H1 (cell line): Measurements from ENCODE around the gene GZMM. TPM values are rescaled to one million over a fixed set of nuclear protein-coding genes. Genes with fewer than 3 reads are reported as not detected.

ENCODE experiments used
- CTCF ChIA-PET: fragments of 300-600 bp; sonication (Branson Sonifier 250); formaldehyde crosslinking; loops from one replicate; lab custom pipeline; 2021; ENCODE audit not compliant: partially characterized antibody; lab: Charles Lee
- POLR2A ChIA-PET: fragments of 300-600 bp; sonication (Branson Sonifier 250); formaldehyde crosslinking; loops from one replicate; lab custom pipeline; 2021; ENCODE audit warnings: inconsistent platforms; ENCODE audit not compliant: partially characterized antibody; lab: Charles Lee
- DNase-seq, 2 experiments: peaks; one replicate each; pipeline versions ENCODE4 v3.0.0 to v3.0.0-alpha.2; 2010 to 2022; ENCODE audit warnings: low spot score in 2 of 2, low read depth in 1 of 2, mixed read lengths in 1 of 2
- FAIRE-seq: peaks from 2 replicates; lab custom pipeline; 2011; peaks lifted over from hg19 to GRCh38; lab: Jason Lieb, UNC
- H2AFZ ChIP-seq: 2 replicates; pipeline ENCODE4 v1.8.1; 2012; ENCODE audit warnings: low read length, inconsistent platforms
- H2AK5ac ChIP-seq: 2 replicates; pipeline ENCODE4 v1.6.1; 2013; ENCODE audit warnings: low read depth, low read length
- H2BK120ac ChIP-seq: replicated peaks from 2 replicates; pipeline ENCODE3; 2013; ENCODE audit warnings: low read depth, low read length, inconsistent platforms
- H2BK12ac ChIP-seq: 2 replicates; pipeline ENCODE4 v1.6.1; 2013; ENCODE audit warnings: low read depth, low read length
- H2BK15ac ChIP-seq: 2 replicates; pipeline ENCODE4 v1.6.1; 2013; ENCODE audit warnings: low read length
- H2BK20ac ChIP-seq: 2 replicates; pipeline ENCODE4 v1.6.1; 2013; ENCODE audit warnings: low read length
- H2BK5ac ChIP-seq: 2 replicates; pipeline ENCODE4 v1.6.1; 2013; ENCODE audit warnings: low read depth, low read length
- H3K14ac ChIP-seq: 2 replicates; pipeline ENCODE4 v1.6.1; 2013; ENCODE audit warnings: inconsistent platforms; ENCODE audit not compliant: insufficient read length
- H3K18ac ChIP-seq: 2 replicates; pipeline ENCODE4 v1.6.1; 2013; ENCODE audit warnings: low read length; ENCODE audit errors: extremely low read depth
- H3K23ac ChIP-seq: 2 replicates; pipeline ENCODE4 v1.6.1; 2013; ENCODE audit warnings: inconsistent platforms; ENCODE audit not compliant: insufficient read length
- H3K23me2 ChIP-seq: 2 replicates; pipeline ENCODE4 v1.6.1; 2013; ENCODE audit warnings: low read depth, low read length
- H3K27ac ChIP-seq: 2 replicates; pipeline ENCODE4 v1.6.1; 2011; ENCODE audit warnings: low read depth, low read length, inconsistent platforms
- H3K27me3 ChIP-seq, 4 experiments: replicated peaks in 1 of 4; 1 replicate in 1 of 4; 2 replicates in 3 of 4; pipeline versions ENCODE4 v1.6.1 to v1.8.1; 2011 to 2013; ENCODE audit warnings: low read length in 3 of 4, mild to moderate bottlenecking in 3 of 4, inconsistent platforms in 2 of 4, mixed read lengths in 2 of 4, moderate library complexity in 1 of 4; ENCODE audit not compliant: control insufficient read depth in 3 of 4, insufficient read depth in 3 of 4; ENCODE audit errors: extremely low read depth in 1 of 4
- H3K36me3 ChIP-seq, 4 experiments: 2 replicates each; pipeline versions ENCODE4 v1.6.1 to v1.8.1; 2011 to 2013; ENCODE audit warnings: mild to moderate bottlenecking in 4 of 4, low read length in 3 of 4, moderate library complexity in 2 of 4, control low read depth in 1 of 4, inconsistent platforms in 1 of 4; ENCODE audit not compliant: insufficient read depth in 4 of 4, control insufficient read depth in 2 of 4
- H3K4ac ChIP-seq: replicated peaks from 2 replicates; pipeline ENCODE3; 2013; ENCODE audit warnings: low read length, low read depth, mixed read lengths, inconsistent platforms; ENCODE audit not compliant: insufficient read length
- H3K4me1 ChIP-seq, 4 experiments: replicated peaks in 1 of 4; 1 replicate in 1 of 4; 2 replicates in 3 of 4; pipeline versions ENCODE4 v1.6.1 to v1.8.1; 2011 to 2013; ENCODE audit warnings: low read length in 3 of 4, inconsistent platforms in 2 of 4, mixed read lengths in 1 of 4; ENCODE audit not compliant: insufficient read depth in 4 of 4, control insufficient read depth in 3 of 4
- H3K4me2 ChIP-seq, 2 experiments: 2 replicates each; pipeline versions ENCODE4 v1.6.1 to v1.8.1; 2011 to 2013; ENCODE audit warnings: low read depth in 2 of 2, low read length in 2 of 2, control low read depth in 1 of 2, inconsistent platforms in 1 of 2, mild to moderate bottlenecking in 1 of 2; ENCODE audit not compliant: insufficient read depth in 1 of 2
- H3K4me3 ChIP-seq, 4 experiments: fragments of 200-600, 300-600 bp in 1 of 4; sonication (generic), shearing (Covaris generic), sonication (Bioruptor Twin) in 1 of 4; 2 replicates each; pipeline versions ENCODE4 v1.5.1 to v1.8.1; 2011 to 2016; ENCODE audit warnings: low read length in 4 of 4, low read depth in 3 of 4, control low read depth in 2 of 4, inconsistent platforms in 2 of 4, mild to moderate bottlenecking in 2 of 4, mixed read lengths in 1 of 4, moderate library complexity in 1 of 4; ENCODE audit not compliant: insufficient read depth in 2 of 4; ENCODE audit errors: extremely low read depth in 1 of 4
- H3K56ac ChIP-seq: replicated peaks from 2 replicates; pipeline ENCODE3; 2013; ENCODE audit warnings: low read depth, mild to moderate bottlenecking, mixed read lengths, low read length, inconsistent platforms; ENCODE audit not compliant: insufficient read length
- H3K79me1 ChIP-seq: 2 replicates; pipeline ENCODE4 v1.6.1; 2013; ENCODE audit warnings: low read depth, low read length, control low read depth
- H3K79me2 ChIP-seq, 2 experiments: 2 replicates each; pipeline versions ENCODE4 v1.6.1 to v1.8.1; 2012 to 2013; ENCODE audit warnings: low read length in 2 of 2, mild to moderate bottlenecking in 2 of 2, inconsistent platforms in 1 of 2; ENCODE audit not compliant: insufficient read depth in 2 of 2, control insufficient read depth in 1 of 2
- H3K9ac ChIP-seq, 4 experiments: replicated peaks in 1 of 4; 1 replicate in 1 of 4; 2 replicates in 3 of 4; pipeline versions ENCODE4 v1.6.1 to v1.8.1; 2011 to 2013; ENCODE audit warnings: low read depth in 3 of 4, low read length in 3 of 4, control low read depth in 2 of 4, mild to moderate bottlenecking in 2 of 4, moderate library complexity in 2 of 4, inconsistent platforms in 1 of 4; ENCODE audit errors: extremely low read depth in 1 of 4
- H3K9me3 ChIP-seq, 2 experiments: 2 replicates each; pipeline versions ENCODE4 v1.6.1 to v1.8.1; 2012 to 2013; ENCODE audit warnings: mild to moderate bottlenecking in 2 of 2, moderate library complexity in 2 of 2, control low read depth in 1 of 2, inconsistent platforms in 1 of 2, low read depth in 1 of 2, low read length in 1 of 2, mixed read lengths in 1 of 2; ENCODE audit not compliant: insufficient read depth in 2 of 2
- H4K20me1 ChIP-seq, 2 experiments: replicated peaks in 1 of 2; 2 replicates each; pipeline versions ENCODE3 to v1.8.1; 2011 to 2013; ENCODE audit warnings: inconsistent platforms in 2 of 2, low read length in 2 of 2, mild to moderate bottlenecking in 1 of 2; ENCODE audit not compliant: insufficient read depth in 2 of 2, control insufficient read depth in 1 of 2
- H4K5ac ChIP-seq: 2 replicates; pipeline ENCODE4 v1.6.1; 2013; ENCODE audit warnings: low read length, low read depth, mixed read lengths, inconsistent platforms; ENCODE audit not compliant: insufficient read length
- H4K8ac ChIP-seq: 2 replicates; pipeline ENCODE4 v1.8.0; 2013; ENCODE audit warnings: mild to moderate bottlenecking, moderate library complexity, low read length, inconsistent platforms; ENCODE audit not compliant: insufficient read depth; ENCODE audit errors: extremely low read depth
- H4K91ac ChIP-seq: replicated peaks from 2 replicates; pipeline ENCODE3; 2013; ENCODE audit warnings: low read length, mixed read lengths, inconsistent platforms; ENCODE audit not compliant: insufficient read length
- BCL11A ChIP-seq, 2 experiments: IDR thresholded peaks; one replicate each; pipeline ENCODE4 v1.6.1; 2011; ENCODE audit warnings: low read depth in 2 of 2, low read length in 2 of 2, mild to moderate bottlenecking in 2 of 2
- CHD2 ChIP-seq: IDR thresholded peaks from 2 replicates; pipeline ENCODE4 v1.6.1; 2012; ENCODE audit warnings: low read length, improper control_type of control experiment
- CREB1 ChIP-seq: IDR thresholded peaks from 2 replicates; pipeline ENCODE4 v1.6.1; 2012; ENCODE audit warnings: inconsistent platforms
- FOSL1 ChIP-seq: IDR thresholded peaks from 2 replicates; pipeline ENCODE4 v1.6.1; 2011; ENCODE audit warnings: mild to moderate bottlenecking, low read depth, low read length, moderate library complexity; ENCODE audit not compliant: insufficient read depth
- GTF2F1 ChIP-seq: IDR thresholded peaks from 2 replicates; pipeline ENCODE4 v1.6.1; 2012; ENCODE audit warnings: low read depth, low read length, improper control_type of control experiment, borderline replicate concordance
- HDAC6 ChIP-seq: IDR thresholded peaks from one replicate; pipeline ENCODE4 v1.7.1; 2012; ENCODE audit warnings: low read depth, mild to moderate bottlenecking, inconsistent platforms, low read length, moderate library complexity
- JUND ChIP-seq: IDR thresholded peaks from 2 replicates; pipeline ENCODE4 v1.6.1; 2011; ENCODE audit warnings: mild to moderate bottlenecking, improper control_type of control experiment, low read length
- KDM1A ChIP-seq: fragments of 200-600, 300-600 bp; sonication (generic); IDR thresholded peaks from 2 replicates; pipeline ENCODE4 v1.7.1; 2016; ENCODE audit warnings: mild to moderate bottlenecking, low read length, borderline replicate concordance
- KDM5A ChIP-seq: fragments of 200-600 bp; IDR thresholded peaks from 2 replicates; pipeline ENCODE4 v1.7.1; 2012; ENCODE audit warnings: mild to moderate bottlenecking, low read length, inconsistent platforms, mixed read lengths
- NRF1 ChIP-seq: IDR thresholded peaks from 2 replicates; pipeline ENCODE4 v1.6.1; 2011; ENCODE audit warnings: mild to moderate bottlenecking, low read depth, low read length, improper control_type of control experiment
- RAD21 ChIP-seq, 2 experiments: IDR thresholded peaks in 1 of 2; conservative IDR thresholded peaks in 1 of 2; 2 replicates each; pipeline ENCODE4 v1.6.1; 2011; ENCODE audit warnings: low read depth in 2 of 2, low read length in 2 of 2, improper control_type of control experiment in 1 of 2, inconsistent platforms in 1 of 2, mild to moderate bottlenecking in 1 of 2, moderate library complexity in 1 of 2
- SP2 ChIP-seq: IDR thresholded peaks from 2 replicates; pipeline ENCODE4 v1.6.1; 2012; ENCODE audit warnings: mild to moderate bottlenecking, low read length, inconsistent platforms
- SP4 ChIP-seq: IDR thresholded peaks from 2 replicates; pipeline ENCODE4 v1.6.1; 2012; ENCODE audit warnings: low read length, inconsistent platforms
- ZNF274 ChIP-seq: IDR thresholded peaks from 2 replicates; pipeline ENCODE4 v1.7.0; 2012; ENCODE audit warnings: low read length, borderline replicate concordance; ENCODE audit errors: extremely low read depth
- whole genome bisulfite sequencing, 2 experiments: shearing (Covaris generic) in 1 of 2; methylation state at CpG; one replicate each; pipeline versions ENCODE4 v1.1.6 to v1.1.7; 2013 to 2015; ENCODE audit warnings: low lambda C conversion rate in 2 of 2, mixed read lengths in 2 of 2, inconsistent platforms in 1 of 2, low coverage in 1 of 2, missing lambda C conversion rate in 1 of 2; ENCODE audit not compliant: insufficient replicate concordance in 2 of 2, insufficient coverage in 1 of 2, insufficient read length in 1 of 2; ENCODE audit errors: extremely low coverage in 1 of 2, missing lambda C conversion rate in 1 of 2; 5-methylcytosine and 5-hydroxymethylcytosine counted together
- polyA plus RNA-seq, 7 experiments: library from polyadenylated mRNA; depleted of rRNA in 3 of 7; stranded (reverse) in 5 of 7; unstranded in 2 of 7; fragments of >200 nt in 5 of 7; fragments of 200-250 nt in 2 of 7; gene quantifications; 1 replicate in 5 of 7; 2 replicates in 1 of 7; 4 replicates in 1 of 7; pipeline versions ENCODE4 v1.2.1 to v1.2.3, GENCODE V29; 2011 to 2013; ENCODE audit warnings: missing spikeins in 2 of 7, mixed read lengths in 2 of 7
- total RNA-seq: library from RNA; stranded (reverse); fragmentation: NEBNext Ultra II Directional; extraction: Animal tissue kit (Norgen Biotek cat#: 25700); gene quantifications from 2 replicates; pipeline ENCODE4 v1.2.1, GENCODE V29; 2021

Gene GZMM
- total and polyA plus RNA-seq, 2 of the 8 experiments (the other 6 are each of a cell fraction or from before 2014, with no cell fraction given): 0.09 to 0.32 TPM

DNA sequence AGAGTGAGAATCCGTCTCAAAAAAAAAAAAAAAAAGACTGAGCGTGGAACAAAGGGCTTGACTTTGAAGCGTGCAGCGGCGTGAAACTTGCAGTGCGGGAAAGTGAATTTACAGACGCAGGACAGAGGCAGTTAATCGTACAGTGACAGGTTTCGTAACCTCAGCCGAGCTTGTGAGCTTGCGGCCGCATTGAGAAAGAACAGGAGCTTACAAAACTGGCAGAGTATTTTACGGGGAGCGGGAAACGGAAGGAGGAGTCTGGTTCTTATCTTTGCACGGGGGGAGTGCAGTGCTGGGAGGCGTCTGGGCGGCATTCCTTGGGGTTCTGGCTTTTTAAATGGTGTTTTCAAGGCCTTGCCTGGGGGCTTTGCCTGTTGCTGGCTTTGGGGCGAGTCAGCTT lies 22.6 kb downstream of the GZMM start:
- Histone ChIP-seq H3K9me3 (peaks cover 0 to 5% of the 10 kb centered on the region in 2 experiments; a peak in 1 of 4 replicates), H3K18ac (no peak overlapping the region), H3K23ac (no peak overlapping the region), H3K4me1 (peaks cover 0 to 8% (median 4%) of the 10 kb centered on the region in 4 experiments; a peak in 5 of 7 replicates), H2AK5ac (no peak overlapping the region), H4K20me1 (no peaks in the 10 kb centered on the region), H3K79me2 (no peaks in the 10 kb centered on the region), H3K4me2 (no peak overlapping the region), H3K56ac (no peak overlapping the region), H2BK20ac (no peak overlapping the region), H3K4me3 (no peak overlapping the region), H4K91ac (no peak overlapping the region), H2BK12ac (no peak overlapping the region), H3K36me3 (peaks cover 0 to 3% (median 0%) of the 10 kb centered on the region in 4 experiments; a peak in 2 of 8 replicates), H3K4ac (no peak overlapping the region), H2AFZ (no peak overlapping the region), H2BK120ac (no peak overlapping the region), H2BK5ac (no peak overlapping the region), H3K14ac (no peak overlapping the region), H4K5ac (no peak overlapping the region), H4K8ac (no peak overlapping the region), H3K23me2 (peaks cover 5% of the 10 kb centered on the region; the same call in 1 of the 2 replicates), H3K79me1 (no peaks in the 10 kb centered on the region), H3K27me3 (peaks cover 0 to 3% (median 0%) of the 10 kb centered on the region in 4 experiments; a peak in 1 of 7 replicates), H3K27ac (no peak overlapping the region), H2BK15ac (no peak overlapping the region), H3K9ac (no peak overlapping the region)
- FAIRE-seq (no peak), DNase-seq (no peak)
- 93% methylated on average over 14 of the region's 19 CpGs; no CpG with 5 or more reads in 1 of the 2 experiments for WGBS, 2 experiments
- ChIA-PET POLR2A (interaction anchor here (0.9 to 3.2 kb wide), 6 partner anchors 9 to 45 kb away, joined by 3 to 15 read pairs (median 4); partner anchors contain the start of gene CDC34), CTCF (interaction anchor here (1.3 to 1.9 kb wide), 2 partner anchors 33 to 55 kb away, joined by 3 to 4 read pairs; no protein-coding TSS in a partner anchor)
- no peak for TF ChIP-seq SP2
- TF ChIP-seq FOSL1: no peak
- no peak for TF ChIP-seq JUND
- no peak for TF ChIP-seq HDAC6
- TF ChIP-seq SP4: no peak
- no peak for TF ChIP-seq CREB1
- TF ChIP-seq CHD2: no peak
- TF ChIP-seq NRF1: no peak
- TF ChIP-seq KDM1A: no peak
- no peak for TF ChIP-seq RAD21 (IDR thresholded peaks at IDR 0.05 in 1 of 2, conservative IDR thresholded peaks at IDR 0.05 in 1 of 2; ENCODE audit: low read depth in 2 of 2, low read length in 2 of 2)
- no peak for TF ChIP-seq ZNF274
- TF ChIP-seq KDM5A: no peak
- no peak for TF ChIP-seq GTF2F1
- TF ChIP-seq BCL11A (IDR thresholded peaks at IDR 0.05; ENCODE audit: low read depth in 2 of 2, low read length in 2 of 2): no peak
